Ovary (tissue), 3 donors: ENCODE measurements around the gene PDLIM7.

Source experiments
- CTCF ChIP-seq, 3 donors: fragments of 450-650 bp in 2 of 3; fragments of 200-600 bp in 1 of 3; IDR thresholded peaks; one replicate each; pipeline versions ENCODE4 v1.5.1 to v1.8.0; 2016 to 2022; ENCODE audit warnings: antibody characterized with exemption in 3 of 3, mild to moderate bottlenecking in 1 of 3
- POLR2A ChIP-seq: fragments of 450-650 bp; IDR thresholded peaks from one replicate; pipeline ENCODE4 v1.6.1; 2017; ENCODE audit warnings: antibody characterized with exemption, mild to moderate bottlenecking, moderate library complexity
- donor health status: DM: no; HTN: no; CAD: no.

GRCh38 chr5:177507596-177508220, 10.3 kb upstream of the PDLIM7 start:
- TF ChIP-seq CTCF (IDR thresholded peaks at IDR 0.05) (no peak), POLR2A (no peak)
